IMR-90 (cell line): ENCODE data around the gene TFEB. TPM values are rescaled to one million over a fixed set of nuclear protein-coding genes. Genes with fewer than 3 reads are reported as not detected.

Experiments
- ATAC-seq: fragments of 200-7000 bp; cut with Tn5 transposase; 2 replicates; pipeline ENCODE4 v1.9.1; 2020; ENCODE audit warnings: low read depth, mild to moderate bottlenecking, moderate library complexity
- BruUV-seq: library from RNA; stranded (reverse); fragments of 400-500 nt; replicated peaks from 2 replicates; lab custom pipeline; 2021; lab: Mats Ljungman, UMichigan
- CTCF ChIA-PET: fragments of 300-600 bp; formaldehyde crosslinking; extraction: SDS; loops from one replicate; lab custom pipeline; 2021; ENCODE audit warnings: antibody characterized with exemption; lab: Yijun Ruan, JAX
- POLR2A ChIA-PET: fragments of 300-600 bp; sonication (Branson Sonifier 250); formaldehyde crosslinking; loops from one replicate; lab custom pipeline; 2022; ENCODE audit warnings: antibody characterized with exemption; ENCODE audit not compliant: unreplicated experiment; lab: Charles Lee
- DNase-seq: peaks from one replicate; pipeline ENCODE4 v3.0.0; 2013
- H2AFZ ChIP-seq: replicated peaks from 2 replicates; pipeline ENCODE3; 2013; ENCODE audit warnings: low read length, mild to moderate bottlenecking; ENCODE audit not compliant: poor library complexity
- H2AK5ac ChIP-seq: 2 replicates; pipeline ENCODE4 v1.6.1; 2013; ENCODE audit warnings: low read depth, low read length, inconsistent platforms
- H2AK9ac ChIP-seq: replicated peaks from 2 replicates; pipeline ENCODE3; 2013; ENCODE audit warnings: mild to moderate bottlenecking, low read depth, low read length, moderate library complexity; ENCODE audit not compliant: poor library complexity
- H2BK120ac ChIP-seq: 2 replicates; pipeline ENCODE4 v1.6.1; 2013; ENCODE audit warnings: low read depth, low read length, inconsistent platforms
- H2BK15ac ChIP-seq: 3 replicates; pipeline ENCODE4 v1.6.1; 2013; ENCODE audit warnings: low read depth, low read length, inconsistent platforms
- H2BK20ac ChIP-seq: 2 replicates; pipeline ENCODE4 v1.6.1; 2013; ENCODE audit warnings: low read depth, mild to moderate bottlenecking, inconsistent platforms, low read length, moderate library complexity
- H2BK5ac ChIP-seq: 2 replicates; pipeline ENCODE4 v1.6.1; 2013; ENCODE audit warnings: mild to moderate bottlenecking, low read depth, low read length, inconsistent platforms; ENCODE audit not compliant: poor library complexity, severe bottlenecking
- H3K14ac ChIP-seq: replicated peaks from 2 replicates; pipeline ENCODE4 v1.6.1; 2013; ENCODE audit warnings: low read depth, low read length, inconsistent platforms
- H3K18ac ChIP-seq: 2 replicates; pipeline ENCODE4 v1.6.1; 2013; ENCODE audit warnings: low read depth, low read length, control low read depth
- H3K23ac ChIP-seq: 2 replicates; pipeline ENCODE4 v1.6.1; 2013; ENCODE audit warnings: low read depth, low read length, inconsistent platforms
- H3K27ac ChIP-seq: 2 replicates; pipeline ENCODE4 v1.5.1; 2013; ENCODE audit warnings: mild to moderate bottlenecking, control low read depth, low read length; ENCODE audit not compliant: insufficient read depth
- H3K27me3 ChIP-seq: 2 replicates; pipeline ENCODE4 v1.6.1; 2013; ENCODE audit warnings: low read length; ENCODE audit not compliant: control insufficient read depth, insufficient read depth
- H3K36me3 ChIP-seq: 2 replicates; pipeline ENCODE4 v1.6.1; 2013; ENCODE audit warnings: low read length, mixed read lengths; ENCODE audit not compliant: control insufficient read depth, insufficient read depth
- H3K4ac ChIP-seq: 2 replicates; pipeline ENCODE4 v1.6.1; 2013; ENCODE audit warnings: low read depth, low read length, inconsistent platforms
- H3K4me1 ChIP-seq: 2 replicates; pipeline ENCODE4 v1.6.1; 2013; ENCODE audit warnings: low read length, mixed read lengths; ENCODE audit not compliant: control insufficient read depth, insufficient read depth
- H3K4me2 ChIP-seq: 2 replicates; pipeline ENCODE4 v1.6.1; 2013; ENCODE audit warnings: low read depth, mild to moderate bottlenecking, control low read depth, low read length, moderate library complexity
- H3K4me3 ChIP-seq: 2 replicates; pipeline ENCODE4 v1.5.1; 2013; ENCODE audit warnings: low read depth, mild to moderate bottlenecking, control low read depth, low read length, moderate library complexity; ENCODE audit not compliant: insufficient read depth
- H3K56ac ChIP-seq: 2 replicates; pipeline ENCODE4 v1.6.1; 2013; ENCODE audit warnings: low read length, inconsistent platforms; ENCODE audit not compliant: insufficient read depth; ENCODE audit errors: extremely low read depth
- H3K79me1 ChIP-seq, 2 experiments: 2 replicates each; pipeline ENCODE4 v1.6.1; 2013; ENCODE audit warnings: low read length in 2 of 2, inconsistent platforms in 1 of 2, low read depth in 1 of 2
- H3K9ac ChIP-seq: 2 replicates; pipeline ENCODE4 v1.6.1; 2013; ENCODE audit warnings: low read depth, low read length, control low read depth
- H3K9me1 ChIP-seq: 2 replicates; pipeline ENCODE4 v1.6.1; 2013; ENCODE audit warnings: low read length, inconsistent platforms; ENCODE audit not compliant: insufficient read depth
- H3K9me3 ChIP-seq: 2 replicates; pipeline ENCODE4 v1.6.1; 2013; ENCODE audit warnings: low read length; ENCODE audit not compliant: control insufficient read depth, insufficient read depth
- H4K20me1 ChIP-seq: 2 replicates; pipeline ENCODE4 v1.6.1; 2013; ENCODE audit warnings: low read length, inconsistent platforms; ENCODE audit not compliant: insufficient read depth
- H4K5ac ChIP-seq: 2 replicates; pipeline ENCODE4 v1.6.1; 2013; ENCODE audit warnings: mild to moderate bottlenecking, low read depth, low read length, control low read depth
- H4K8ac ChIP-seq, 2 experiments: 2 replicates each; pipeline ENCODE4 v1.6.1; 2013; ENCODE audit warnings: low read depth in 2 of 2, low read length in 2 of 2, control low read depth in 1 of 2, inconsistent platforms in 1 of 2
- H4K91ac ChIP-seq: 2 replicates; pipeline ENCODE4 v1.6.1; 2013; ENCODE audit warnings: low read depth, low read length, inconsistent platforms; ENCODE audit not compliant: insufficient read depth
- BHLHE40 ChIP-seq: fragments of 150-350 bp; IDR thresholded peaks from 2 replicates; pipeline ENCODE4 v1.6.1; 2016; ENCODE audit warnings: mild to moderate bottlenecking, low read depth, low read length
- CEBPB ChIP-seq: IDR thresholded peaks from 2 replicates; pipeline ENCODE4 v1.6.1; 2012; ENCODE audit warnings: low read depth, low read length, improper control_type of control experiment
- CHD1 ChIP-seq: IDR thresholded peaks from 2 replicates; pipeline ENCODE4 v1.6.1; 2012; ENCODE audit warnings: low read depth, low read length, improper control_type of control experiment
- FOS ChIP-seq: fragments of 150-350 bp; IDR thresholded peaks from 2 replicates; pipeline ENCODE4 v1.6.1; 2016; ENCODE audit warnings: low read depth, low read length
- MAFK ChIP-seq: IDR thresholded peaks from 2 replicates; pipeline ENCODE4 v1.6.1; 2012; ENCODE audit warnings: low read depth, low read length, improper control_type of control experiment
- MAZ ChIP-seq: IDR thresholded peaks from 2 replicates; pipeline ENCODE4 v1.6.1; 2012; ENCODE audit warnings: low read depth, mild to moderate bottlenecking, low read length, improper control_type of control experiment, moderate library complexity, borderline replicate concordance
- NFE2L2 ChIP-seq: fragments of 150-350 bp; IDR thresholded peaks from 2 replicates; pipeline ENCODE4 v1.6.1; 2016; ENCODE audit warnings: low read depth, mild to moderate bottlenecking, low read length
- POLR2A ChIP-seq: IDR thresholded peaks from 2 replicates; pipeline ENCODE4 v1.6.1; 2012; ENCODE audit warnings: mild to moderate bottlenecking, low read depth, low read length
- RAD21 ChIP-seq: IDR thresholded peaks from 2 replicates; pipeline ENCODE4 v1.6.1; 2012; ENCODE audit warnings: low read length, improper control_type of control experiment
- RCOR1 ChIP-seq: IDR thresholded peaks from 2 replicates; pipeline ENCODE4 v1.6.1; 2012; ENCODE audit warnings: mild to moderate bottlenecking, low read length, improper control_type of control experiment; ENCODE audit not compliant: insufficient replicate concordance
- RFX5 ChIP-seq: IDR thresholded peaks from 2 replicates; pipeline ENCODE4 v1.8.0; 2012; ENCODE audit warnings: low read depth, mild to moderate bottlenecking, low read length, moderate library complexity
- SMC3 ChIP-seq: fragments of 150-350 bp; IDR thresholded peaks from 2 replicates; pipeline ENCODE4 v1.6.1; 2016; ENCODE audit warnings: low read depth, mild to moderate bottlenecking, antibody characterized with exemption, low read length, moderate library complexity
- WGBS, 2 experiments: methylation state at CpG; one replicate each; pipeline versions ENCODE4 v1.1.5 to v1.1.7; 2013; ENCODE audit warnings: missing lambda C conversion rate in 2 of 2; ENCODE audit not compliant: insufficient read length in 1 of 2; ENCODE audit errors: extremely low coverage in 2 of 2; 5-methylcytosine and 5-hydroxymethylcytosine counted together
- dilution Hi-C: fragments of 300-500 bp; cut with HindIII; formaldehyde crosslinking; loops from one replicate; pipeline ENCODE4 v1.14.3; 2018; ENCODE audit warnings: low sequenced_read_pairs; ENCODE audit not compliant: unreplicated experiment
- in situ Hi-C: fragments of 300-500 bp; cut with MboI; formaldehyde crosslinking; loops from 3 replicates; pipeline ENCODE4 v1.14.3; 2019; ENCODE audit warnings: low sequenced_read_pairs, inconsistent platforms, mixed read lengths
- intact Hi-C: fragments of 100-400 bp; cut with micrococcal nuclease; formaldehyde crosslinking; loops from 2 replicates; pipeline ENCODE4 v1.10.0; 2022
- polyA plus RNA-seq, 3 experiments: library from polyadenylated mRNA; depleted of rRNA; stranded (reverse); fragments of >200 nt; gene quantifications; 2 replicates each; pipeline ENCODE4 v1.2.3, GENCODE V29; 2012; ENCODE audit warnings: low replicate concordance in 1 of 3
- total RNA-seq: library from RNA; depleted of rRNA; stranded (reverse); fragments of >200 nt; gene quantifications from 2 replicates; pipeline ENCODE4 v1.2.3, GENCODE V29; 2012
- TF ChIP-seq, protein P1 (sequence below): fragments of 150-350 bp; IDR thresholded peaks from 2 replicates; pipeline ENCODE4 v1.6.1; 2017; ENCODE audit warnings: mild to moderate bottlenecking, antibody characterized with exemption, low read length, low read depth
- TF ChIP-seq, protein P2 (sequence below): fragments of 150-350 bp; IDR thresholded peaks from 2 replicates; pipeline ENCODE4 v1.6.1; 2016; ENCODE audit warnings: low read depth, mild to moderate bottlenecking, low read length, moderate library complexity, borderline replicate concordance

Gene TFEB
- total and polyA plus RNA-seq, 2 of the 4 experiments (the other 2 are of a cell fraction): 4.5 to 4.9 TPM

DNA sequence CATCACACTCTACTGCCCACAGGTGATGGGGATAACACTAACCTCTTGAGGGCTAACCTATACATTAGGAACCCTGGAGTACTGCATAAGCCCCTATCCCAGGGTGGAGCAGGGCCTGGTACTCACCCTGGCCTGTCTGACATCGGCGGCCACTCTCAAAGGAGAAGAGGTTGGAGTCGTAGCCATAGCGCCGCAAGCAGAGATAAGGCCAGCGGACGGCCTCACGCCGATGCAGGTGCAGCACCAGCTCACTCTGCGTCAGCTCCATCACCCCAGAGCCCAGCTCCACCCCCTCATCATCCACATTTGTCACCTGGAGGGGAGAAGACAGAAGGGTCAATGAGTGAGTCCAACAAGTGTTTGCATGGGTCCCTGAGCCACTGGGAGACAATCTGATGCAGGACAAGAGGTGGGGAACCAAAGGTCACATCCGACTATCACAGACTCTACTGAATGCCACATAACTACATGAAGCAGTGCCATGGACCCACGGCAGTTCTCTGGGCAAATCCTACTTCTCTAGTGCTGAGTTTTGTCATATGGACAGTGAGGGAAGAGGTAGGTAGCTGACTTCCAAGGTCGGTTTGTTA, 40.0 kb upstream of the TFEB start:
- Histone ChIP-seq H3K27ac (no peak overlapping the region), H2BK15ac (no peak overlapping the region), H3K14ac (no peak overlapping the region), H3K9me1 (no peaks in the 10 kb centered on the region), H3K9me3 (no peaks in the 10 kb centered on the region), H3K9ac (no peak overlapping the region), H3K4me1 (peaks cover 5% of the 10 kb centered on the region), H4K91ac (no peak overlapping the region), H3K4me2 (no peak overlapping the region), H2BK20ac (no peak overlapping the region), H4K5ac (no peak overlapping the region), H3K4ac (no peak overlapping the region), H2AK5ac (no peak overlapping the region), H3K36me3 (peaks cover 40% of the 10 kb centered on the region), H3K4me3 (no peak overlapping the region), H3K27me3 (no peaks in the 10 kb centered on the region), H2AFZ (no peak overlapping the region), H2AK9ac (no peak overlapping the region), H4K20me1 (no peaks in the 10 kb centered on the region), H3K23ac (no peak overlapping the region), H3K56ac (no peak overlapping the region), H4K8ac (no peak overlapping the region), H3K18ac (no peak overlapping the region), H2BK5ac (no peak overlapping the region), H2BK120ac (no peak overlapping the region), H3K79me1 (peaks cover 10 to 16% of the 10 kb centered on the region in 2 experiments)
- DNase-seq (no peak), ATAC-seq (no peak)
- no CpG with 5 or more reads among the region's 13 CpGs for WGBS, 2 experiments
- no peak for TF ChIP-seq SMC3
- no peak for TF ChIP-seq CHD1
- no peak for TF ChIP-seq RAD21
- no peak for TF ChIP-seq MAFK
- TF ChIP-seq BHLHE40: no peak
- TF ChIP-seq, protein P1, sequence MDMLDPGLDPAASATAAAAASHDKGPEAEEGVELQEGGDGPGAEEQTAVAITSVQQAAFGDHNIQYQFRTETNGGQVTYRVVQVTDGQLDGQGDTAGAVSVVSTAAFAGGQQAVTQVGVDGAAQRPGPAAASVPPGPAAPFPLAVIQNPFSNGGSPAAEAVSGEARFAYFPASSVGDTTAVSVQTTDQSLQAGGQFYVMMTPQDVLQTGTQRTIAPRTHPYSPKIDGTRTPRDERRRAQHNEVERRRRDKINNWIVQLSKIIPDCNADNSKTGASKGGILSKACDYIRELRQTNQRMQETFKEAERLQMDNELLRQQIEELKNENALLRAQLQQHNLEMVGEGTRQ: no peak
- TF ChIP-seq FOS: no peak
- no peak for TF ChIP-seq RFX5
- TF ChIP-seq NFE2L2: no peak
- TF ChIP-seq CEBPB: no peak
- TF ChIP-seq, protein P2, sequence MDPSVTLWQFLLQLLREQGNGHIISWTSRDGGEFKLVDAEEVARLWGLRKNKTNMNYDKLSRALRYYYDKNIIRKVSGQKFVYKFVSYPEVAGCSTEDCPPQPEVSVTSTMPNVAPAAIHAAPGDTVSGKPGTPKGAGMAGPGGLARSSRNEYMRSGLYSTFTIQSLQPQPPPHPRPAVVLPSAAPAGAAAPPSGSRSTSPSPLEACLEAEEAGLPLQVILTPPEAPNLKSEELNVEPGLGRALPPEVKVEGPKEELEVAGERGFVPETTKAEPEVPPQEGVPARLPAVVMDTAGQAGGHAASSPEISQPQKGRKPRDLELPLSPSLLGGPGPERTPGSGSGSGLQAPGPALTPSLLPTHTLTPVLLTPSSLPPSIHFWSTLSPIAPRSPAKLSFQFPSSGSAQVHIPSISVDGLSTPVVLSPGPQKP: no peak
- TF ChIP-seq RCOR1: no peak
- TF ChIP-seq MAZ: no peak
- no peak for TF ChIP-seq POLR2A
- in situ Hi-C loops (no loop called here), dilution Hi-C loops (no loop called here), intact Hi-C loops (loop anchor here (5.0 kb wide), 1 partner anchor 78 kb away; no protein-coding TSS in a partner anchor)
- CTCF ChIA-PET: interaction anchor here (0.5 to 1.2 kb wide), 3 partner anchors 34 to 407 kb away, joined by 3 read pairs; no protein-coding TSS in a partner anchor
- POLR2A ChIA-PET: no interaction called here
- no TSS peak for BruUV-seq
